SK-MEL-5 (cell line): ENCODE results near the gene GPR173. TPM values are rescaled to one million over a fixed set of nuclear protein-coding genes. Genes with fewer than 3 reads are reported as not detected.

Source experiments
- DNase-seq: peaks from one replicate; pipeline ENCODE4 v3.0.0-alpha.2; 2016; ENCODE audit warnings: low read depth, low spot score
- in situ Hi-C: cut with HindIII; loops from 2 replicates; pipeline ENCODE4 v1.10.0; 2016; ENCODE audit warnings: low sequenced_read_pairs, high pct_unique_total_duplicates, low pct_unique_long_range_greater_than_20kb
- polyA plus RNA-seq, 2 experiments: library from polyadenylated mRNA; depleted of rRNA; stranded (reverse); fragments of >200 nt; gene quantifications; 2 replicates each; pipeline ENCODE4 v1.2.3, GENCODE V29; 2015
- total RNA-seq: library from RNA; depleted of rRNA; stranded (reverse); fragments of >200 nt; shearing (Covaris generic); gene quantifications from 2 replicates; pipeline ENCODE4 v1.2.3, GENCODE V29; 2014; rRNA removed

GPR173 gene, protein sequence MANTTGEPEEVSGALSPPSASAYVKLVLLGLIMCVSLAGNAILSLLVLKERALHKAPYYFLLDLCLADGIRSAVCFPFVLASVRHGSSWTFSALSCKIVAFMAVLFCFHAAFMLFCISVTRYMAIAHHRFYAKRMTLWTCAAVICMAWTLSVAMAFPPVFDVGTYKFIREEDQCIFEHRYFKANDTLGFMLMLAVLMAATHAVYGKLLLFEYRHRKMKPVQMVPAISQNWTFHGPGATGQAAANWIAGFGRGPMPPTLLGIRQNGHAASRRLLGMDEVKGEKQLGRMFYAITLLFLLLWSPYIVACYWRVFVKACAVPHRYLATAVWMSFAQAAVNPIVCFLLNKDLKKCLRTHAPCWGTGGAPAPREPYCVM
- not detected in 2 replicates for total RNA-seq
- not detected in 2 replicates for polyA plus RNA-seq (2015; cell fraction: cytosol; rRNA removed)
- not detected in 2 replicates for polyA plus RNA-seq (2015; cell fraction: nucleus; rRNA removed)

DNA sequence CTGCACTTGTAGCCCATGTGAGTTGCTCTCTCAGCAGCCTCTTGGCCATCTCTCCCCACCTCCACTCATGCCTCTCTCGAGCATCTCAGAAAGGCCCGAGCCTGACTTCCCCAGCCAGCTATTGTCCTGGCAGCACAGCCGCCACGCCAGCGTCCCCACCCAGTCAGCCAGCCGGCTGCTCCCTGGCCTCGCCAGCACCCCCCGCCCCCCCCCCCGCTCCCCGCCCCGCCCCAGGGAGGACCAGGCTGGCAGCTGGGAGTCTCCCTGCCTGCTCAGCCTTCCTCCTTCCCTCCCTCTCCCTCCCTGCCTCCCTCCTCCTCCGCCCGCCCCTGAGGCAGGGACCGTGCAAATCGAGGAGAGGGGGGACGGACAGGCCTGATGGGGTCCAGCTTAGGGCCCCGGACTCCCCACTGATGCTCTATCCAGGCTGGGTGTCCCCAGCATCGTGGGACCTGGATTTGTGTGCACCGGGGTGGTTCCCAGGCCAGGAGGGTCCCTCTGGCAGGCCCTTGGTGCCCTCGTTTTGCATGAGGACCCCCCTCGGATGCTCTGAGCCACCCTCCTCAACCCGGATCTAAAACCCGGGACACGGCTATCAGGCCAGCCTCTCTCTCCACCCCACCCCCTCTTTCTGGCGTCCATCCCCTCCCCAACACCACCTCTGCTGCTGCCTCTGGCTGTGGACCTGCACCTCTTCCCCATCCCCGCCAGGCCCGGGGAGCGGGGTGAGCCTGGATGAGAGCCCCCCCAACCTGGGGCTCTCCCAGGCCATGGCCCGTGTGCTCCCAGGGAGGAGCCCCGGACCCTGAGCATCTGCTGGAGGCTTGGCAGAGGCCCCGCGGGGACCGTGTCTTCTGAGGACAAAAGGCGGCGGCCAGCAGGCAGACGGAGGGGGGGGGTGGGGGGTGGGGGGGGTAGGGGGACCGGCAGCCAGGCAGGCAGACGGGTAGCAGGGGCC, at the start of gene GPR173:
TSS of gene GPR173 (plus strand) at position 621 of the 958 bp plus-strand sequence. CDS start 27,833 bp downstream, outside the sequence.
- in situ Hi-C loops = no loop called here
- DNase-seq = no peak

DNA sequence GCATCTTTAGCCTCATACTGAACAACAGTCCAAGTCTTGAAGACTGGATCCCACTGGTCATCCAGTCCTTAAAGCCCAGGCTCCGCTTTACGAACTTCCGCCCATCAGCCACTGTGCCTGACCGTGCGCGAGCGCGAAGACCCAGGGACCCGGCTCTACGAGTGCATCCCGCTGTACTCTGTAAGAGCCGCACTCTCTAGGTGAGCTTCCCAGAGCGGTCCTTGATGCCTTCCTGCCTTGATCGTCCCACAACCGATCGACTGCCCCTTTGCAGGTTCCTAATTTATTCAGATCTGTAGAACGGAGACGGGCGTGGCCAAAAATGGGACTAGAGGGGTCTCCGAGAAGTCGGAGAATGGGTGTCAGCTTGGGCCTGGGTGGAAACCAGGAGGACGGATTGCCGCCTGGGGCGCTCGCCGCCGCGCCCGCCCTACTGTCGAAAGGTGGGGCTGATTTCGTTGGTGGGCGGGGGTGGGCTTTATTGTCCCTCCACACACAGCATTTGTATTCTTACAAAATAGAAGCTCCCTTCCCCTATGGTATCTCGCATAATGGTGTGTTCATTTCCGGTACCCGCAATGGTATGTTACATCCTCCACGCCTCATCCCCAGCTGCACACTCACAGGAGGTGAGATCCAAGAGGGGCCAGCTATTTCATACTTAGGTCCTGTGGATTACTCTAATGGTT, 48.0 kb upstream of the GPR173 start:
- in situ Hi-C loops = no loop called here
- DNase-seq = no peak

DNA sequence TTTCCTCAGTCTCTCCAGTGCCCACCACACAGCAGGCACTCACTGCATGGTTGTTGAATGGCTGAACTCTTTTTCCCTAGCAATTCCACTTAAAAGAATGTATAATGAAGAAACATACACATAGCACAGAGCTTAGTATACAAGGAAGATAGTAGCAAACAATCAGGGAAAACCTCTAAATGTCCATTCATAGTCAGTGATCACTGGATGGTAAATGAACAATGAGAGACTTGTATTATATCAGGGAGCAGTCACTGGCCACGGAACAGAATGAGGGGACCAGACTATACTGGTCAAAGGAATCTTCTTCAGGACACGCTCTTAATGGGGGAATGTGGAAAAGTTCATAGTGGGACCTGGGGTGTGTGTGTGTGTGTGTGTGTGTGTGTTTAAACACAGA, 46.6 kb upstream of the GPR173 start:
- in situ Hi-C loops = no loop called here
- no peak for DNase-seq

DNA sequence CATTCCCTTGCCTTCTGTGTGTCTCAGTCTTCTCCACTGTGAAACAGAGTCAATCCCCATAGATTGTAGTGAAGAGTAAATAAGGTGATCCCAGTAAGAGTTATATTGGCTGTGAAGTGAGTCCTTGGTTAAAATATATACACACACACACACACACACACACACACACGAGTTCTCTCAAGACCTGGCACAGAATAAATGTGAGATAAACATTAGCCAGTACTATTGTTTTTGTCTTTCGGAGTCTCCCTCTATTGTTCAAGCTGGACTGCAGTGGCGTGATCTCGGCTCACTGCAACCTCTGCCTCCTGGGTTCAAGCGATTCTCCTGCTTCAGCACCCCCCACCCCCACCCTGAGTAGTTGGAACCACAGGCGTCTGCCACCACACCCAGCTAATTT, 45.5 kb upstream of the GPR173 start:
- in situ Hi-C loops = no loop called here

DNA sequence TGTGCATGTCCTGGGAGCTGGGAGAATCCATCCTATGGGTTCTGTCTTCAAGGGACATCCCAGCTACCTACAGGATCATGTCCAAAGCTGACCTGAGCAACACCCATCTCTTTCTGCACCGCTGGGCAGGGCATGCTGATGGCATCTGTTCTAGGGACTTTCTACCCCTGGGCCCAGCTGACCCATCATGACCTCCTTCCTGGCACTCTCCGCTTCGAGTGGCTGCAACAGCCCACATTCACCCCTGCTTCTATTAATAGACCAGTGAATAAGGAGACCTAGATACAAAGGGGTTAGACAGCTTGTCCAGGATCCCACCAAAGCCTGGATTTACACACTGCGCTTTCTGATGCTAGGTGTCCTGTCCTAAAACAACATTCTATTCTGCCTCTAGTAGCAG, 44.6 kb upstream of the GPR173 start:
- in situ Hi-C loops = no loop called here
- no peak for DNase-seq

More for the DNA sequence above, 45.5 kb upstream of the GPR173 start:
- DNase-seq = no peak

DNA sequence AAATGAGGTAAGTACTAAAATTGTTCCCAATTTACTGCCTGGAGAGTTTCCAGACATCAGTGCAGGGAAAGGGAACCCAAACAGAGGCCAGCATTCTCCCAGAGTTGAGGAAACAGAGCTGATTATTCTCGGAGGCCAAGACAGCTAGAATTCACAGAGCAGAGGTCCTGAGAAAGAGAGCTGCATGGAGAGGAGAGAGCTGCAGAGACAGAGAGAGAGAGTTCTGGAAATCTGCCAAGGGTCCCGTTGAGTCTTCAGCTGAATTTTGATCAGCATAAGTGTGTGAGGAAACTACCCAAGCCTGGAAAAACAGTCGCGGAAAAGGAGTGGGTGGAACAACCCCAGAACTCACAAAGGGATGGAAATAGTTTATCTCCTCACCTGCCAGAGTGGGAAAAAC, 43.8 kb upstream of the GPR173 start:
- no peak for DNase-seq
- in situ Hi-C loops = no loop called here

DNA sequence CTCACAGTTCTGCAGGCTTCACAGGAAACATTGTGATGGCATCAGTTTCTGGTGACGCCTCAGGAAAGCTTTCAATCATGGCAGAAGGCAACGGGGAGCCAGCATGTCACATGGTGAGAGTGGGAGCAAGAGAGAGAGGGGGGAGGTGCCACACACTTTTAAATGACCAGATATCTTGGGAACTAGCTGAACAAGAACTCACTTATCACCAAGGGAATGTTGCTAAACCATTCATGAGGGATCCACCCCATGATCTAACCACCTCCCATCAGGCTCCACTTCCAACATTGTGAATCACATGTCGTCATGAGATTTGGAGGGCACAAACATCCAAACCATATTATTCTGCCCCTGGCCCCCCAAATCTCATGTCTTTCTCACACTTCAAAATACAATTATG, 43.3 kb upstream of the GPR173 start:
- DNase-seq = peak; percentile 14
- in situ Hi-C loops = no loop called here

DNA sequence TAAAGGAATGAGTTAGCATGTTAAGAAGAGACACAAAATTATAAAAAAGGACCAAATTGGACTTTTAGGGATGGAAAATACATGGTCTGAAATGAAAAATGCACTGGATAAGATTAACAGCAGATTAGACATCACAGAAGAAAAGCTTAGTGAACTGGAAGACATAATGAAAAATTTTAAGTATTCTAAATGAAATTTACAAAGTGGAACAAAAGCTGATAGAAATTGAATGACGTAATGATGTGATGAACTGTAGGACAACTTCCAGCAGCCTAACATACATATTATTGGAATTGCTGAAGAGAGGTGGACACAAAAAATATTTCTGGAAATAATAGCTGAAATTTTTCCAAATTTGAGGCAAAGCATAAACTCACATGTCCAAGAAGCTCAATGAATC, 39.6 kb upstream of the GPR173 start:
- in situ Hi-C loops = no loop called here
- no peak for DNase-seq

DNA sequence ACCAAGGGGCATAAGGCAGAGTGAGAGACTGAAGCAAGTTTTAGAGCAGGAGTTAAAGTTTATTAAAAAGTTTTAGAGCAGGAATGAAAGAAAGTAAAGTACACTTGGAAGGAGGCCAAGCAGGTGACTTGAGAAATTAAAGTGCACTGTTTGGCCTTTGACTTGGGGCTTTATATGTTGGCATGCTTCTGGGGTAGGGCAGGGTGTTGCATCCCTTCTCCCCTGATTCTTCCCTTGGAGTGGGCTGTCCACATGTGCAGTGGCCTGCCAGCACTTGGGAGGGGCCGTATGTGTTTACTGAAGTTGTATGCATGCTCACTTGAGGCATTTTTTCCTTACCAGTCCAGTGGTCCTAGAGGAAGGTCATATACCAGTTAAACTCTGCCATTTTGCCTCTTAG, 35.3 kb upstream of the GPR173 start:
- in situ Hi-C loops = no loop called here
- no peak for DNase-seq

DNA sequence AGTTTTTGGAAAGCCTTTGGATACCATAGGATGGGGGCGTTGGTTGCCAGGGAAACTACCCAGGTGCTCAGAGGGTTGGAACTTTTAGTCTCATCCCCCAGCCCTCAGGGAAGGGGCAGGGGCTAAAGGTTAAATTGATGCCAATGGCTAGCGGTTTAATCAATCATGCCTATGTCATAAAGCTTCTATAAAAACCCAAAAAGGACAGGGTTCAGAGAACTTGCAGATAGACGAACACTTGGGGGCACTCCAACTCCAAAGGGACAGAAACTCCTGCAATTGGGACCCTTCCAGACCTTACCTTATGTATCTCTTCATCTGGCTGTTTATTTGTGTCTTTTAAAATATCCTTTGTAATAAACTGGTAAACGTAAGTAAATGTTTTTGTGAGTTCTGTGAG, 30.0 kb upstream of the GPR173 start:
- DNase-seq = peak; percentile 13
- in situ Hi-C loops = no loop called here

DNA sequence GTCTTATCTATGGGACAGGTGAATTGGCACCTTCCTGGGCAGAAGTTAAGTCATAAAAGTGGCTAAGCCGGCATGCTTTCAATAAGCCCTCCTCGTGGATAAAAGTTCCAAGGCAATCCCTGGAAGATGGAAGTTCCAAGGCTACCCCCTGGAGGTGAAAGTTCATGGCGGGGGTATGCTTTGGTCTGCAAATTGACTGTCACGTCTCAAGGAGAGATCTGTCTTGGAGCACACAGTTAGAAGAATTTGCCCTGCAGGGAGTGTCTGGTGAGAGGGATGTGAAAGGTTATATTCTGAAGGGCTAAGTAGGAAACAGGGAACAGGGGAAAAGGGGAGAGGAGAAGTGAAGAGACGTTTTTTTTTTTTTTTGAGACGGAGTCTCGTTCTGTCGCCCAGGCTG, 26.2 kb upstream of the GPR173 start:
- in situ Hi-C loops = no loop called here
- DNase-seq = no peak

DNA sequence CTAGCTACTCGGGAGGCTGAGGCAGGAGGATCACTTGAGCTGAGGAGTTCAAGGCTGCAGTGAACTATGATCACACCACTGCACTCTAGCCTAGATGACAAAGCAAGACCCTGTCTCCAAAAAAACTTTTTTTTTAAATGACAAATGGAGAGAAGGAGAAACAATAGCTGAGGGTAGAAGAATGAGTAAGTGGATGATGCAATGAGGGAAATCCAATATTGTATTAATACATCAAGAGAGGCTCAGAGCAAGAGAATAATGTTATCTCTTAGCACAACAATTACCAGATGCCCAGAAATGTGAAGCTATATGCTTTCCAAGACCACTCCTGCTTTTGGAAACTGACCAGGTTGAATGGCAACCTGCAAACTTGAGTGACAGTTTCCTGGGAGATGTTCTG, 19.9 kb upstream of the GPR173 start:
- in situ Hi-C loops = no loop called here
- DNase-seq = no peak

DNA sequence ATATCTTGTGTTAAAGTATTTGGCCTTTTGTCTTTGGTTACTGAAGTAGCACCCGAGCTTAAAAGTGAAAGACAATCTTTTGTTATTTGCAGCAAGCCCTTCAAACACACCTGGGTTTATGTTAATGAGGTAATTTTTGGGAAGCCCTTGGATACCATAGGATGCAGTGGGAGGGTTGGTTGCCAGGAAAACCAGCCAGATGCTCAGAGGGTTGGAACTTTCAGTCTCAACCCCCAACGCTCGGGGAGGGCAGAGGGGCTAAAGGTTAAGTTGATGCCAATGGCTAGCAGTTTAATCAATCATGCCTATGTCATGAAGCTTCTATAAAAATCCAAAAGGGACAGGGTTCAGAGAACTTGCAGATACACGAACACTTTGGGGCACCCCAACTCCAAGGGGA, 17.2 kb upstream of the GPR173 start:
- in situ Hi-C loops = no loop called here
- DNase-seq = no peak

DNA sequence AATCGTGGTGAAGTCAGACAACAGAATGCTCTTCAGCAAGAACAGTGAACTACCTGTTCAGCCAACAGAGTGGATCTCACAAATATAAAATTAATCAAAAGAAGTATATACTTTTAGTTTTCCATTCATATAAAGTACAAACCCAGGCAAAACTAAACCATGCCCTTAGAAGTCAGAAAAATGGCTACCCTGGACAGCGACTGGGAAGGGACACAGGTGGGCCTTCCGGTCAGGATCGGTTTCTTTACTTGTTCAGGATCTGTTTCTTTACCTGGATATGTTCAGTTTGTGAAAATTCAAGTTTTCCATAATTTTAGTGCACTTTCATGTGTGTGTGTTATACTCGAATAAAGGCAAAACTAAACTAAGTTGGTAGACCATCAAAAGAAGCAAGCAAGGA, 12.4 kb upstream of the GPR173 start:
- DNase-seq = no peak
- in situ Hi-C loops = no loop called here

DNA sequence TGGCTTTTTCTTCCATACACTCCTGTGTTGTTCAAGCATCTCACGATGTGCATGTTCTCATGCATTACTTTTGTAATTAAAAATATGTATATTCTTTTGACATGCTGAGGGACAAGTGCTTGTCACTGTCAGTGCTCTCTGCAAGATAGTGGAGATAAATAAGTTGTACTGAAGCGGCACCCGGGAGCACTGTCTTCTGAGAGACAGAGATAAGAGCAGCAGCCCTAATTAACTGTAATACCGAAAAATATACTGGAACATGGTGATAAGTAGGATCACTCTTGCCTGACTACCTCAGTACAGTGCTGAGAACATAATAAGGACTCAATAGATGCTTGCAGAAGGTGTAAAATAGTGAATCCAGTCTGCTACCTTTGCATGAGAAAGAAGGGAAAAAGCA, 9.4 kb upstream of the GPR173 start:
- no peak for DNase-seq
- in situ Hi-C loops = no loop called here

DNA sequence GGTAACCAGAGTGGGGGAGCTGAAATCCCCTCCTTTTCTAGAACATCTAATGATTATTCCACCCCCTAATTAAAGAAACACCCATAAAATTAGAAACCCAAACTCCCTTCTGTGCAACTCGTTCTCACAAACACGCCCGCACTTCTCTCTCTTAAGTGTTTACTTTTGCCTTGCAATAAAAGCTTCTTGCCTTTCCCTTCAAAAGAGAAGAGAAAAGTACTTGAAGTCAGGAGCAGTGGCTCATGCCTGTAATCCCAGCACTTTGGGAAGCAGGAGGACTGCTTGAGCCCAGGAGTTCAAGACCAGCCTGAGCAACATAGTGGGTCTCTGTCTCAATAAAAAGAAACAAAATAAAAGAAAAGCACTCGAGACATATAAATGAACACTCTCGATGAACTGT, 3.6 kb upstream of the GPR173 start:
- in situ Hi-C loops = no loop called here
- DNase-seq = no peak

DNA sequence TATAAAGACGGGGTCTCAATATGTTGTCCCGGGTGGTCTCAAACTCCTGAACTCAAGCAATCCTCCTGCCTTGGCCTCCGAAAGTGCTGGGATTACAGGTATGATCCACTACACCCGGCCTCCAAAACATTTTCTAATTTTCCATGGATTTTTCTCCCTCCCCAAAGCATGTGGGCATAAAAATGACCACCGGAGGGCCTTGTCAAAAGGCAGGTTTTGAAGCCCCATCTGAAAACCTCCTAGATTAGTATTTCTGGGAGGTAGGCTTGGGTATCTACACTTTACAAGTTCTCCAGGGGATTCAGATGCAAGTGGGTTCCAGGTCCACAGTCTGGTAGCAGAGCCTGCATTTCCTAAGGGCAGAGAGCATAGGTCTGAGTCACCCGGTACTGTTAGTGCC, 1.4 kb upstream of the GPR173 start:
- DNase-seq = no peak
- in situ Hi-C loops = no loop called here

DNA sequence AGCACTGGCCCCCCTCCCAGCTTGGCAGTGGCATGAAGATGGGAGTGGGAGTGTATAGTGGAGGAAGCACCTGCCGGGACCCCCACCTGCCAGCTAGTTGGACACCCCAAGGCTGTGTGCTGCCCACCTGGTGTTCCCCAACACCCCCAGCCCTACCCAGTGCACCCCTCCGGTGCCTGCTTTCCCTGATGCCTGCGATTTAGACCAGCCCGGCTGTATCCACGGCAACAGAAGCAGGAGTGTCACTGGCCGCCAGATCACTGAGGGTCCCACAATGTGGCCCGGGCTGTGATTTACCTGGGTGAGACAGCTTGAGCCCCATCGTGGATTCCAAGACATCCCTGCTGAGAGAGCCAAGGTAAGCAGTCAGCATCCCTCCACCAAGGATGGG, 533 bp downstream of the GPR173 start:
- DNase-seq = no peak
- in situ Hi-C loops = no loop called here
